GM19455 (cell line): Measurements from ENCODE around the gene PNMA8B.

Source experiments
- ATAC-seq: cut with Tn5 transposase; IDR thresholded peaks from one replicate; pipeline ENCODE4 v1.9.1; 2021; ENCODE audit not compliant: unreplicated experiment

The PNMA8B gene

GRCh38 chr19:46487178-46487801 is 8.4 kb downstream of the PNMA8B start:
- ATAC-seq, result no peak

- no peak for ATAC-seq
Measured at GRCh38 chr19:46486358-46486757, 9.3 kb downstream of the PNMA8B start.

- ATAC-seq, result no peak
Measured at GRCh38 chr19:46484656-46485055, 11.0 kb downstream of the PNMA8B start.

- no peak for ATAC-seq
Measured at GRCh38 chr19:46482631-46483030, 13.0 kb downstream of the PNMA8B start.

GRCh38 chr19:46481947-46482346 is 13.7 kb downstream of the PNMA8B start:
- ATAC-seq, result no peak

- ATAC-seq, result no peak
Measured at GRCh38 chr19:46481223-46481848, 14.3 kb downstream of the PNMA8B start.

- no peak for ATAC-seq
Measured at GRCh38 chr19:46480415-46480814, 15.3 kb downstream of the PNMA8B start.

- no peak for ATAC-seq
Measured at GRCh38 chr19:46478356-46478986, 17.2 kb downstream of the PNMA8B start.

- ATAC-seq, result no peak
Measured at GRCh38 chr19:46475986-46476385, 19.7 kb downstream of the PNMA8B start.

- no peak for ATAC-seq
Measured at GRCh38 chr19:46474211-46474610, 21.5 kb downstream of the PNMA8B start.

- no peak for ATAC-seq
Measured at GRCh38 chr19:46472592-46472991, 23.1 kb downstream of the PNMA8B start.

- no peak for ATAC-seq
Measured at GRCh38 chr19:46471811-46472543, 23.7 kb downstream of the PNMA8B start.

- no peak for ATAC-seq
Measured at GRCh38 chr19:46471116-46471733, 24.4 kb downstream of the PNMA8B start, which contains the start of gene PNMA8A. Gene PNMA8A (minus strand): TSS chr19:46471563. CDS start chr19:46471035, 528 bp downstream.

- no peak for ATAC-seq
Measured at GRCh38 chr19:46470376-46470775, 25.3 kb downstream of the PNMA8B start.

- ATAC-seq, result no peak
Measured at GRCh38 chr19:46469541-46470185, 26.0 kb downstream of the PNMA8B start.

GRCh38 chr19:46466536-46467196 is 29.0 kb downstream of the PNMA8B start:
- no peak for ATAC-seq

GRCh38 chr19:46463516-46463915 is 32.2 kb downstream of the PNMA8B start:
- no peak for ATAC-seq

- ATAC-seq, result no peak
Measured at GRCh38 chr19:46461537-46461936, 34.1 kb downstream of the PNMA8B start.

- ATAC-seq, result no peak
Measured at GRCh38 chr19:46460981-46461380, 34.7 kb downstream of the PNMA8B start.

GRCh38 chr19:46460055-46460454 is 35.6 kb downstream of the PNMA8B start:
- ATAC-seq, result no peak
